Stimulated activated CD4-positive, alpha-beta T cell treated with anti-CD3 and anti-CD28 coated beads, Interleukin-15, amount 100 ng/mL, for 1 hour (primary cell): ENCODE results near the gene ZNRD2.

Source experiments
- DNase-seq, 2 donors: peaks; one replicate each; pipeline ENCODE4 v3.0.0-alpha.2; 2020; ENCODE audit warnings: low read depth in 1 of 2, low spot score in 1 of 2

The ZNRD2 gene

DNA sequence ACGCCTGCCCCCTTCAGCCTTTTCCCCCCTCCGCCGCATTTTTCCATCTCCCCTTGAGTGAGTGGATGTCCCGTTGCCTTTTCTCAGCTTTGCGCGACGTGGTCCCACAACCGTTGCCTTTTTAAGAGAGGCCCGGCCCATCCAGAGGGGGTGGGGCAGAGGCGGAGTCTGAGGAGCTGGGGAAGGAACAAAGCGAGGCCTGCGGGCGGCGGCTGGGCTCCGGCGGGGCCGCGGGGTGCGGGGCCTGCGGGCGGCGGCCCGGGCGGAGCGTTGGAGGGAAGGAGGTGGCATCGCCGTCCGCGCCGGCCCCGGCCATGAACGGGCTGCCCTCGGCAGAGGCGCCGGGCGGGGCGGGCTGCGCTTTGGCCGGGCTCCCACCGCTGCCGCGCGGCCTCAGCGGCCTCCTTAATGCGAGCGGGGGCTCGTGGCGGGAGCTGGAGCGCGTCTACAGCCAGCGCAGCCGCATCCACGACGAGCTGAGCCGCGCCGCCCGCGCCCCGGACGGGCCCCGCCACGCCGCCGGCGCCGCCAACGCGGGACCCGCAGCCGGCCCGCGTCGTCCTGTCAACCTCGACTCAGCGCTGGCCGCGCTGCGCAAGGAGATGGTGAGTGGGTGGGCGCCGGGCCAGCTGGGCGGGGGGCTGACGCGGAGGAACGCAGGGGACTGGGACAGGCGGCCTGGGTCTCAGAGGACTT lies 2.2 kb downstream of the ZNRD2 start, which contains the start of gene FAM89B:
TSS of gene FAM89B (plus strand) at position 183 of the 696 bp plus-strand sequence. CDS start at position 315, 132 bp downstream.
- DNase-seq, result peak; percentile 80 to 82

DNA sequence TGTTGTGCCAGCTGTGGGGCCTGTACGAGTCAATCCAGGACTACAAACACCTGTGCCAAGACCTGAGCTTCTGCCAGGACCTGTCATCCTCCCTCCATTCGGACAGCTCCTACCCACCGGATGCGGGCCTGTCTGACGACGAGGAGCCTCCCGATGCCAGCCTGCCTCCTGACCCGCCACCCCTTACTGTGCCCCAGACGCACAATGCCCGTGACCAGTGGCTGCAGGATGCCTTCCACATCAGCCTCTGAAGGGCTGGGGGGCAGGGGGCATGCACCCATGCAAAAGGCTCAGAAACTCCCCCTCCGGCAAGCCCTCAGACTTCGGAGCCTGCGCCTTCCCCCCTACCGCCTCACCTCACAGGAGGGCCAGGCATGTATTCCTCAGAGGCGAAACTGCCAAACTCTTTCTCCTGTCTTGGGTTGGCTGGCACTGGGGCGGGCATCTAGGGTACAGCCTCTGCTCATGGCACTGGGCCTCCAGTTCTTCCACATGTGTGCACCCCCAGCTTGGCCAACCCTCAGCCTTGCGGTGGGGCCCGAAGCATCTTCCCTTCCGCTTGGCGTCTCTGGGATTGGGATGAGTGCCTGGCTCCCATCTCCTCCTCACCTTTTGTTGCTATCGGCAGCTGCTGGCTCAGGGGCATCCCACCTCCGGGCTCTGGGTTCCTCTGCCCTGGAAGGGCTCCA lies 3.3 kb downstream of the ZNRD2 start:
- DNase-seq, result no peak

DNA sequence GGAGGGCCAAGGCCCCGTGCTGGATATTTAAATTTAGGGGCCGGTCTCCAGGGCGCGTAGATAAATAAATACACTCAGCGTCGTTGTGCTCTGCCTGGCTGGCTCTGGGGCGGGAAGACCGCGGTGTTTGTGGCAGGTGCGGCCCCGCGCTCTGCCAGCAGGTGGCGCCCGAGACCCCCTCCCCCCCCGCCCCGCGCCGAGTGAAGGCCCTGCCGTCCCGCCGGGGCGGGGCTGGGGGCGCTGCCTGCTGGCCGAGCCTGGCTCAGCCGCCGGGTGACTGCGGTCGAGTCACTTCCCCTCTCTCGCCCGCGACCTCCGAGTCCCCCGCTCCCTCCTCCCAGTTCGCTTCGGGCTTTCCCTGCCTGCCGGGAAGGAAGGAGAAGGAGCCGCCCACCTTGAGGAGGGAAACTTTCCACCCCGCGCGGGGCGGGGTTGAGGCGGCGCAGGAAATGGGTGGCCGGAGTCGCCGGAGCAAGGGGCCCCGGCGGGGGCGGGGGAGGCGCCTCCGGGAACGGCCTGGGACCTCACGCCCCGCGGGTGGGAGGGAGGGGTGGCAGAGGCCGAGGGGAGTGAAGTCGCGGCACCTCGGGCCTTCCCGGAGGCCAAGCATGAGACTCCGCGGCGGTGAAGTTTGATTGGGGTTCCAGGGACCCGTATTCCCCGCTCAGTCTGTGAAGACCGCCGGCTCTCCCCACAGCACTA lies 4.0 kb downstream of the ZNRD2 start:
- peak; percentile 77 to 80 for DNase-seq

DNA sequence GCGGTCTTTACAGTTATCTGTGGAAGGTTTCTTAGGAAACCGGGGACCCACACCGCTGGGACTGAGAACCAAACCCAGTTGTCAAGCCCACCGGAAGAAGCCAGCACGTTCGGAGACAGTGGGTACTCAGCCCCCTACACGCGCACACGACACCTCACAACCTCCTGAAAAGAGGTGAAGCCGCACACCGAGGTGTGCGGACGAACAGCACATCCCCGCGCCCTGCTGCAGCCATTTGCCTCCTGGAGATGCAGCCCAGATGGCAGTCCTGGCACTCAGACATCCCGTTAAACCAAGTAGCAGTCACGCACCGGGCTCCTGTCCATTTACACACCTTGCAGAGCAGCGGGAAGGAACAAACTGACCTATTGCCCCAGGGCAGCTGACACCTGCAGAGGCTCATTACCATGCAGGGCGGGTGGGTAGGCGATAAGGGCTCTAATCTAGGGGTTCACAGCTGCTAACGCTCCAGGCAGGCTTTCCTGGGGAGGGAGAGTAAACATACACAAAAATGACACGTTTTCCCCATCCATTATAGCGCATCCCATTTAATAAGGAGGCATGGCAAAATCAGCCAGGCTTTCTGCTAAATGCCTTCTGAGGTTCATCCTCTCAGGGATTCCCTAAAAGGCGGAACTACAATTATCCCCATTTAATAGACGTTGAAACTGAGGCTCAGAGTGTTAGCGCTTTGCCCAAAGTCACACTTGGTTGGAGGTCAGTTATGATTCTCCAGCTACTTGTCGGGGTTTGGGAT lies 4.7 kb downstream of the ZNRD2 start:
- DNase-seq, result no peak

DNA sequence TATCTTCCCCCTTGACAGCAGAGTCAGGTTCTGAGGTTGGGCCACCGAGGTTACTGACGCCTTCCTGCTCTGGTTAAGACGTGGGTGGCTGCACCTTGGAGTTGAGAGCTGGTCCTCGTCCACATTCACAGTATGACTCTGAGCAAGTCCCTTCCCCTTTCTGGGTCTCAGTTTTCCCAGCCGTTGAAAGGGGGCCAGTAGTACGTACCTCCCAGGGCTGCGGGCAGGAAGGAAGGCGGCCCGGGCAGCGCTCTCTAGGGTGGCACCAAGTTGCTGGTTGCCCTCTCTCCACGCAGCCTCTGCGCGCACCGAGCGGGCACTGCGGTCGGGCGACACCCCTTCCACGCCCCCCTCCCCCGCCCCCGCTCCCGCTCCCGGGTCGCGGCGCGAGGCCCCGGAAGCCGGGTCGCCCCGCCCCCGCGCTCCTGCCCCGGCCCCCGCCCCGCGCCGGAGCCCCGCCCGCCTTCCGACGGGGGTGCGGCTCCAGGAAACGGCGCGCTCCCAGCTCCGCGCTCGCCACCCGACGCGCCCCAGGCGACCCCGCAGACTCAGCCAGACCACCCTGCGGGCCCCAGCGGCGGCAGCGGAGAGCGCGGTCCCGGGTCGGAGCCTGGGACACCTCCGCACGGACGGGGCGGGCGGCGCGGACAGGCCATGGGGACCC lies 5.4 kb downstream of the ZNRD2 start, which contains the start of gene EHBP1L1:
TSS of gene EHBP1L1 (plus strand) at position 486 of the 664 bp plus-strand sequence. CDS start 250 bp downstream, outside the sequence.
- peak; percentile 57 to 74 for DNase-seq

DNA sequence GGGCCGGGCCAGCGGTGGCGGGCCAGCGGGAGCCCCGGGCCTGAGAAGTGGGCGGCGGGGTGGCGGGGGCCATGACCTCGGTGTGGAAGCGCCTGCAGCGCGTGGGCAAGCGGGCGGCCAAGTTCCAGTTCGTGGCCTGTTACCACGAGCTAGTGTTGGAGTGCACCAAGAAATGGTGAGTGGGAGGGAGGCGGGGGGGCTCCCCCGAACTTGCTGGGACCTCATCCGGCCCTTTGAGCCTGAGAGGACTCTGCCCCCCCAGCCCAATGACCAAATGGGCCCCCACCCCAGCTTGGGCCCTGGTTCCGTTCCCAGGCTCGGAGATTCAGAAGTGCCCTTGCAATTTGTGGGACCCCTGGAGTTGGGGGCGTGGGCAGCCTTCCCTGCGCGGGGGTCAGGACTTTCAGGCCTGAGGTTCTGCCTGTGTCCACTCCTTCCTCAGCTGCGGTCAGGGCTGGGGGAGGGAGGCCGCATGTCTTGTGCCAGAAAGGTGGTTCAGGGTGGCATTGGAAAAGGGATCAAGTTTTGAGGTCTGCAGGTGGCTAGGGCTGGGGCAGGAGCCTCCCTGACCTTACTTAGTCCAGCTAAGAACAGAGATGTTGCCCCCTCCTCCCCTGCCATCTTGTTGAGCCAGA lies 6.1 kb downstream of the ZNRD2 start:
- no peak for DNase-seq

DNA sequence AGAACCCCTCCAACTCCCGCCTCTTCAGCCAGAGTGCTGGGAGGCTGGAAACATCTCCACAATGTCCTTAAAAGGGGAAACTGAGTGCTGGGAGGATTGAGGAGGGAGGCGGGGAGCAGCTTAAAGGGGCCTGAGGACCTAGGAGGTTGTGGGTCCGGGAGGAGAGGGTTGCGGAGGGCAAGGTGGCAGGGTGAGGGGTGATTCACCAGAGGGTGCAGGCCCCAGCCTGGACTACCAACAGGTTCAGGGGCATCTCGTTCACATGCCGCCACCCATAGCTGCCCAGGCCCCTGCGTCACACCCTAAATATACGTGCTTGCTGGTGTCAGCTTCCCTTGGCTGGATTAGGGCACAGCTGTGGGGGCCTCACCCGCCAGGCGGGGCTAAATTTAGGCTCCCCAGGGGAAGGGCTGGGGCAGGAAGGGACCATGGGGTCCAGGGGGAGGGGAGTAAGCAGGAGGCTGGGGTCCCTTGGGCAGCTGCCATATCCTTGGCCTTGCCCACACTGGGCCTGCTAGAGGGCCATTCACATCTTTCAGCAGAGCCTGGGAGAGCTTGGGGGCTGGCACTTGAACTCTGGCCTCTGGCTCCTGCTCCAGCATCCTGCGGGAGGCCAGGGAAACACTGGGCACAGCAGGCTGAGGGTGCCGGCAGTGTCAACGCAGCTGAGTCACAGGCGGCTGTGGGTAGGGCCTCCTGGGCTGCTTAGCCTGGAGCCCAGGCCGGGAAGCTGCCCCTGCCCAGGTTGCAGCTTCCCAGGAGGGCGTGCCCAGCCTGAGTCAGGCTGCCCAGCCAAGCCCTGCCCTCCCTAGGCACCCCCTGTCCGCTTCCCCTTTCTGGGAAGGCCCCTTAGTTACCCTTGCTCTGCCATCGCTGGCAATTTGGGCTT lies 6.8 kb downstream of the ZNRD2 start:
- no peak for DNase-seq

DNA sequence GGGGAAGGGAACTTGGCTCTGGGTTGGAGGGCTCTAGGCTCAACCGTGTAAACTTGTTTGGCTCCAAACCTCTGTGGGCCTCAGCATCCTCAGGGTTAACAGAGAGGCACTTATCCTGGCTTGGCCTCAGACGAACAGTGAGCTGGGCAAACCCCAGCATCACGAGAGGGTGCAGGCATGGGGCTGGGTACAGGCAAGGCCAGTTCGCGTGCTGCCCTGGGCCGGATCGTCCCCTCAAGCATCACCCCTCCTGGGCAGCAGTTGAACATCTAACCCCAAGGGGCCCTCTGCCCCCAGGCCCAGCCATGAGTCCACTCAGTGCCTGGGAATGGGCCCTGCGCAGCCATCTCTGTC lies 7.5 kb downstream of the ZNRD2 start:
- DNase-seq, result no peak

DNA sequence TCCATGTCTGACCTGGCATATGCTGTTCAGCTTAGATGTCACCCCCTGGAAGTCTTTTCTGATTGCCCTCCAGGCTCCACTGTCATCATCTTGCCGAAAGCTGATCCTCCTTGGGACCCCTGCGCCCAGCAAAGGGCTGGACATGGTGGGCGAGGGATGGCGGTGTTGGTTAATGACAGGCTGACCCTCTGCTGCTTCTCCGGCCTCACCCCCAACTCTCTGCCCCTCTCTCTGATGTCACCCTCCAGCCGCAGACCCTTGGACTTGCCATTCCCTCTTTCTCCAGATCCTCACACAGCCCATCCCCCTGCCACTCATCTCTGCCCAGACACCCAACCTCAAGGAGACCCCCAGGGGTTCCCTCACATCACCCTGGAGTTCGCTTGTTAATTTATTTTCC lies 7.9 kb downstream of the ZNRD2 start:
- DNase-seq, result no peak

DNA sequence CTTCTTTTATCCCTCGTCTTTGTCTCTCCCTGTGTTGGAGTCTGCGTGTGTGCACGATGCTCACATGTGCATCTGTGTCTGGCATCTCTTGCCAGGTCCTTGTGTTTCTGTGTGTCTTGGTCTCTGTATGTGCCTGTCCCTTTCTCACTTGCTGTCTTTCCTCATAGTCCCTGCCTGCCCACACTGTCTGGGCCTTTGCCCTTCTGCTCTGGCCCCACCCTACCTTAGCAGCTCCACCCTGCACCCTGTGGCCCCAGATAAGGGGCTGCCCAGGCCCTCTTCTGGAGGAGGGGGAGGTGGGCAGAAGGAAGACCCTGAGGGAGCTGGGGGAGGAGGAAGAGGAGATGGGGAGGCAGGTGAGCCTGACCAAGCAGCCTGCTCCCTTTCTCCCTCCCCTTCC lies 8.4 kb downstream of the ZNRD2 start:
- DNase-seq, result no peak

DNA sequence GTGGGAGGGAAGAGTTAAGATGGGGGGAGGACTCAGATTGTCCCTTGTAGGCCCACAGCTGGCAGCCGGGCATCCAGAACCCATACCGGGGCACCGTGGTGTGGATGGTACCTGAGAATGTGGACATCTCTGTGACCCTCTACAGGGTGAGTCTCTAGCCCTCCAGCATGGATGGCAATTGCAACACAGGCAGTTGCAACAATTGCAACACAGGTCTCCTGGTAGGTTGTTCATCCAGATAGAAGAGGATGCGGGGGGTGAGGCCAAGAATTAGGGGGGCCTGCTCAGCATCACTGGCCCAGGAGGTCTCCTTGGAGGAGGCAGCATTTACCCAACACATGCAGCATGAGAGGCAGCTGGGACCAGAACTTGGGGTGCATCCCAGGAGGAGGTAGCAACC lies 9.0 kb downstream of the ZNRD2 start:
- DNase-seq, result no peak

DNA sequence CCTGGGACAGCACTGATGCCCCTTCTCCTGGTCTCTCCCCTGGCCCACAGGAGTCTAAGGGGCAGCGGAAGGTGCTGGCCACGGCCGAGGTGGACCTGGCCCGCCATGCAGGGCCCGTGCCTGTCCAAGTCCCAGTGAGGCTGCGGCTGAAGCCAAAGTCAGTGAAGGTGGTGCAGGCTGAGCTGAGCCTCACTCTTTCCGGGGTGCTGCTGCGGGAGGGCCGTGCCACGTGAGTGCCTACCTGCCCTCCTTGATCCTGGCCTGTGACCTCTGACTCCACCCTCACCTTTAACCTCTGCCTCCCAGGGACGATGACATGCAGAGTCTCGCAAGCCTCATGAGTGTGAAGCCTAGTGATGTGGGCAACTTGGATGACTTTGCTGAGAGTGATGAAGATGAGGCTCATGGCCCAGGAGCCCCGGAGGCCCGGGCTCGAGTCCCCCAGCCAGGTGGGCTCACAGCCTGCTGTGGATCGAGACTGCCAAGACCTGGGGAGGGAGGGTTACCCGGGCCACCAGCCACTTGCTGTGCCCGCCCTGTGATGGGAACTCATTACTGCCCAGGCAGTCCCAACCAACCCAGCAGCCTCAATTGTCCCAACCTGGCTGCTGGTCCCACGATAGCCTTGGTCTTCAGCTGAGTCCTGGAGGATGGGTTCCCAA lies 9.9 kb downstream of the ZNRD2 start:
- DNase-seq, result no peak

DNA sequence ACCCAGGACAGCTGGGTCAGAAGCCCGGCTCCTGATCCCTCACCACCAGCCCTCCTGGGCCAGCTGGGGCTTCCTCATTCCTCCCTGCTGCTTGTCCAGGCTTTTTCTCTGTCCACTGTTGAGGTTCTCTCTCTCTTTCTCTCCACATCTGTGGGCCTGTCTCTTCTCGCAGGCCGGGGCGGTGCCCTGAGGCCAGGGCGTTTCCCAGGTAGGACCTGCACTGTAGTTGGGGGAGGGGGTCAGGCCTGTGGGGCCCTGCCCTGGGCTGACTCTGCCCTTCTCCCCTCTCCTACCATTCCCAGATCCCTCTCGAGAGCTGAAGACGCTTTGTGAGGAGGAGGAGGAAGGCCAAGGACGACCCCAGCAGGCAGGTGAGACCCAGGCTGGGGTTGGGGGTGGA lies 10.5 kb downstream of the ZNRD2 start:
- DNase-seq, result no peak

DNA sequence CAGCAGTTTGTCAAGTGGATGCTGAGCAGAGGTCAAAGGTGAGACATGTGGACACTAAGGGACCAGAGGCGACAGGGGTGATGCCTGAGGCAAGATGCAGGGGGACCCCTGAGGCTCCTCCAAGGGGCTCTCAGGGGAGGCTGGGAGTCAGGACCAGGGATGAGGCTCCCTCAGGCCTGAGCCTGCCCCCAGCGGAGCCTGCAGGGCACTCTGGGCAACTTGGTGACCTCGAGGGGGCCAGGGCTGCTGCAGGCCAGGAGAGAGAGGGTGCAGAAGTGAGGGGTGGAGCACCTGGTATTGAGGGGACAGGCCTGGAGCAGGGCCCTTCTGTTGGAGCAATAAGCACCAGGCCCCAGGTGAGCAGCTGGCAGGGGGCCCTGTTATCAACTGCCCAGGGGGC lies 11.7 kb downstream of the ZNRD2 start:
- no peak for DNase-seq

DNA sequence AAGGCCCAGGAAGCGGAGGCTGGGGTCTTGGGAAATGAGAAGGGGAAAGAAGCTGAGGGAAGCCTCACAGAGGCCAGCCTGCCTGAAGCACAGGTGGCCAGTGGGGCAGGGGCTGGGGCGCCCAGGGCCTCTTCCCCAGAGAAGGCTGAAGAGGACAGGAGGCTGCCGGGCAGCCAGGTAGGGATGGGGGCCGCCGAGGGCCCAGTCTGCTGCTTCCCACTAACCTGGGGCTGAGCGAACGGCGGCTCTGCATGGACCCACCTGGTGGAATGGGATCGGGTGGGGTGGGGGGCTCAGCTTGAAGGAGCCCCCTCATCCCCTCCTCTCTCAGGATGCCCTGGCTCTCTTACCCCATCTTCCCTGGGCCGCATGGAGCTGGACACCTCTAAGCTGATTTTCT lies 13.3 kb downstream of the ZNRD2 start:
- no peak for DNase-seq

DNA sequence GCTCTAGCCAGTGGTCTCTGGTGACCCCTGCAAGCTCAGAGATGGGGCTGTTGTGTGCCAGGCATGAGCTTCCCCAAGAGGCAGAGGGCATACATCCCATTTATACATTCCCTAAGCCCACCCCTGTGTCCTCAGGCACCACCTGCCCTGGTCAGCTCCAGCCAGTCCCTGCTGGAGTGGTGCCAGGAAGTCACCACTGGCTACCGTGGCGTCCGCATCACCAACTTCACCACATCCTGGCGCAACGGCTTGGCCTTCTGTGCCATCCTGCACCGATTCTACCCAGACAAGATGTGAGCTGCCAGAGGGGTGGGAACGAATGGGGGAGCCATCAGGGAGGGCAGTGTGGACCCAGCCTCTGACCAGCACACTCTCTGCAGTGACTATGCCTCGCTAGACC lies 13.8 kb downstream of the ZNRD2 start:
- no peak for DNase-seq

DNA sequence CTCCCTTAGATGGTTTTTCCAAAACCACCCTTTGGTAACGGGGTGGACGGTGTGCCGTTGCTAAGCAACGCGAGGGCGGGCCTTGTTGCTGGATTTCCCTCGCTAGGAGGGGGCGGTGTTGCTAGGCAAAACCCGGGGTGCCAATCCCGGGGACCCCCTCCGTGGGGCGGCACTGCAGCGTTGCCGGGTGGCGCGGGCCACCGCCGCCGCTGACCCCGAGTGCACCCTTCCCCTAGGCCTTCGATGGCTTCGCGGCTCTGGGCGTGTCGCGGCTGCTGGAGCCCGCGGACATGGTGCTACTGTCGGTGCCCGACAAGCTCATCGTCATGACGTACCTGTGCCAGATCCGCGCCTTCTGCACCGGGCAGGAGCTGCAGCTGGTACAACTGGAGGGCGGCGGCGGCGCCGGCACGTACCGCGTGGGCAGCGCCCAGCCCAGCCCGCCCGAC lies 14.5 kb downstream of the ZNRD2 start:
- DNase-seq, result no peak

DNA sequence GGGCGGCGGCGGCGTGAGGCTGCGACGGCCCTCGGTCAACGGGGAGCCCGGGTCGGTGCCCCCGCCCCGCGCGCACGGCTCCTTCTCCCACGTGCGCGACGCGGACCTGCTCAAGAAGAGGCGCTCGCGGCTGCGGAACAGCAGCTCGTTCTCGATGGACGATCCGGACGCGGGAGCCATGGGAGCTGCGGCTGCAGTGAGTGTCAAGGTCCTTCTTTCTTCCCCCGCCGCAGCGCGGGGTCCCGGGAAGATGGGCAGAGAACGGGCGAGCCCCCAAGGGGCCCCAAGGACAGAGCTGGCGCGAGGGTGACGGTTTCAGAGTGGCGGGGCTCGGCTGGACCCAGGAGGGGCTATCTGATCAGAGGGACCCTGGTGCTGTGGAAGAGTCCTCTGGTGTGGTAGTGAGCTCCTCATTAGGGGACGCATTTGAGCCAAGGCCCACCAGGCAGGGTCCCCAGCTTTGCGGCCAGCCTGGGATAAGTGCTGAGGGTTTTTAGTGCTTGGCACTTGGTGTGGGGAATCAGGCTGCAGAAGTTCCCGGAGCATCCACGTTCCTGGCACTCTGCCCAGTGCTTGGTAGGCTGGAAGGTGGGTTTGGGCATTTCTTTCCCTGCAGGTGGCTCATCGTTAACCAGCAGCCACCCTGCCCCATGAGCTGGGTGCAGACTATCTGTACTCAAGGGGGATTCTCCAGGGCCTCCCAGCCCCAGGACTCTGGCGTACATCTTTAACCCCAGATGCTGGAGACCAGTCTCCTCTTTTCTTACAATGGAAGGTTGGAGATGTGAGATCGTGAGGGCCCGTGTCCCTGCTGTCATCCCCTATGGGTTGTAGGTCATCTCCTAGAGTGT lies 15.3 kb downstream of the ZNRD2 start:
- no peak for DNase-seq
